Measurements from ENCODE around the gene AOC2.

DNA sequence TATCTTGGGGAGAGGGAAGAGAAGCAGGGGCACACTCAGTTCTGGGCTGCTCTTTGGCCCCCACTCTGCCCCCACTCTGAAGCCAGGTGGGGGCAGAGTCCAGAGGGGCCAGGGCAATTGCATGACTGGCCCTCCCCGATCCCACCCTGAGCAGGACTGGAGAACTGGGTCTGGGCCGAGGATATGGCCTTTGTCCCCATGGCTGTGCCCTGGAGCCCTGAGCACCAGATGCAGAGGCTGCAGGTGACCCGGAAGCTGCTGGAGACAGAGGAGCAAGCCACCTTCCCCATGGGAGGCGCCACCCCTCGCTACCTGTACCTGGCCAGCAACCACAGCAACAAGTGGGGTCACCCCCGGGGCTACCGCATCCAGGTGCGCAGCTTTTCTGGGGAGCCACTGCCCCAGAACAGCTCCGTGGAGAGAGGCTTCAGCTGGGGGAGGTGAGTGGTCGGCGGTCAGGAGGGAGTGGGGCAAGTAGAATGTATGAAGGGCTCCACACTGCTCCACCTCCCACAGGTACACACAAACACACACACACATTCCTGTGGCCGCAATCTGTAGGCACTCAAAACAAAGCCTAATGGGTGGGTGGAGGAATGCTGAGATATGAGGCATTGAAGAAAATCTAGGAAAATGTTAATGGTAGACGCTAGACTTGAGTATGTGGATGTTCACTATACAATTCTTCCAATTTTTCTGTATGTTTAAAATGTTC lies 28.0 kb downstream of the AOC2 start:
- TF ChIP-seq CREB1 (CRISPR knock-in tag; IDR thresholded peaks at IDR 0.05) (no peak), FOXP1 (CRISPR knock-in tag; IDR thresholded peaks at IDR 0.05; ENCODE audit: borderline replicate concordance) (no peak), TEAD4 (CRISPR knock-in tag; IDR thresholded peaks at IDR 0.05) (no peak), HMGXB4 (CRISPR knock-in tag; IDR thresholded peaks at IDR 0.05) (no peak), ZNF671 (CRISPR knock-in tag; IDR thresholded peaks at IDR 0.05) (no peak), MYBL2 (CRISPR knock-in tag; IDR thresholded peaks at IDR 0.05) (no peak), ZNF416 (CRISPR knock-in tag; IDR thresholded peaks at IDR 0.05) (no peak), ZNF281 (CRISPR knock-in tag; IDR thresholded peaks at IDR 0.05) (no peak)
- TF ChIP-seq, protein P1, sequence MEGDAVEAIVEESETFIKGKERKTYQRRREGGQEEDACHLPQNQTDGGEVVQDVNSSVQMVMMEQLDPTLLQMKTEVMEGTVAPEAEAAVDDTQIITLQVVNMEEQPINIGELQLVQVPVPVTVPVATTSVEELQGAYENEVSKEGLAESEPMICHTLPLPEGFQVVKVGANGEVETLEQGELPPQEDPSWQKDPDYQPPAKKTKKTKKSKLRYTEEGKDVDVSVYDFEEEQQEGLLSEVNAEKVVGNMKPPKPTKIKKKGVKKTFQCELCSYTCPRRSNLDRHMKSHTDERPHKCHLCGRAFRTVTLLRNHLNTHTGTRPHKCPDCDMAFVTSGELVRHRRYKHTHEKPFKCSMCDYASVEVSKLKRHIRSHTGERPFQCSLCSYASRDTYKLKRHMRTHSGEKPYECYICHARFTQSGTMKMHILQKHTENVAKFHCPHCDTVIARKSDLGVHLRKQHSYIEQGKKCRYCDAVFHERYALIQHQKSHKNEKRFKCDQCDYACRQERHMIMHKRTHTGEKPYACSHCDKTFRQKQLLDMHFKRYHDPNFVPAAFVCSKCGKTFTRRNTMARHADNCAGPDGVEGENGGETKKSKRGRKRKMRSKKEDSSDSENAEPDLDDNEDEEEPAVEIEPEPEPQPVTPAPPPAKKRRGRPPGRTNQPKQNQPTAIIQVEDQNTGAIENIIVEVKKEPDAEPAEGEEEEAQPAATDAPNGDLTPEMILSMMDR (IDR thresholded peaks at IDR 0.05), result no peak
- TF ChIP-seq, protein P2, sequence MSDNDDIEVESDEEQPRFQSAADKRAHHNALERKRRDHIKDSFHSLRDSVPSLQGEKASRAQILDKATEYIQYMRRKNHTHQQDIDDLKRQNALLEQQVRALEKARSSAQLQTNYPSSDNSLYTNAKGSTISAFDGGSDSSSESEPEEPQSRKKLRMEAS (CRISPR knock-in tag; IDR thresholded peaks at IDR 0.05), result no peak
